ENCODE results near the gene KCMF1.

KCMF1 gene

GRCh38 chr2:84969511-84970209, 1.3 kb upstream of the KCMF1 start:
- DNase-seq (ENCODE audit: low read depth): no peak
- H3K4me3 ChIP-seq (ENCODE audit: low read length): peak overlapping the region; percentile 81
- no peak for TF ChIP-seq CTCF (conservative IDR thresholded peaks at IDR 0.05; ENCODE audit: low read depth, low read length)

GRCh38 chr2:84970210-84970867, 622 bp upstream of the KCMF1 start:
- no peak for TF ChIP-seq CTCF (conservative IDR thresholded peaks at IDR 0.05; ENCODE audit: low read depth, low read length)
- H3K4me3 ChIP-seq (ENCODE audit: low read length): peak overlapping the region; percentile 81
- DNase-seq (ENCODE audit: low read depth): no peak

- DNase-seq (ENCODE audit: low read depth): no peak
- H3K4me3 ChIP-seq (ENCODE audit: low read length): peak overlapping the region; percentile 69
- no peak for TF ChIP-seq CTCF (conservative IDR thresholded peaks at IDR 0.05; ENCODE audit: low read depth, low read length)
Measured at GRCh38 chr2:84971510-84972206, 697 bp downstream of the KCMF1 start.

- DNase-seq (ENCODE audit: low read depth): no peak
- peak overlapping the region; percentile 69 for H3K4me3 ChIP-seq (ENCODE audit: low read length)
- TF ChIP-seq CTCF (conservative IDR thresholded peaks at IDR 0.05; ENCODE audit: low read depth, low read length): no peak
Measured at GRCh38 chr2:84972207-84972783, 1.3 kb downstream of the KCMF1 start.

- H3K4me3 ChIP-seq (ENCODE audit: low read length): peak overlapping the region; percentile 69
- no peak for TF ChIP-seq CTCF (conservative IDR thresholded peaks at IDR 0.05; ENCODE audit: low read depth, low read length)
- no peak for DNase-seq (ENCODE audit: low read depth)
Measured at GRCh38 chr2:84972932-84973331, 2.0 kb downstream of the KCMF1 start.

- DNase-seq (ENCODE audit: low read depth): no peak
- H3K4me3 ChIP-seq (ENCODE audit: low read length): no peak overlapping the region
- no peak for TF ChIP-seq CTCF (conservative IDR thresholded peaks at IDR 0.05; ENCODE audit: low read depth, low read length)
Measured at GRCh38 chr2:84980263-84980983, 9.5 kb downstream of the KCMF1 start.

Data from retinal pigment epithelial cell (primary cell).